ENCODE measurements around the gene XYLT1.

DNA sequence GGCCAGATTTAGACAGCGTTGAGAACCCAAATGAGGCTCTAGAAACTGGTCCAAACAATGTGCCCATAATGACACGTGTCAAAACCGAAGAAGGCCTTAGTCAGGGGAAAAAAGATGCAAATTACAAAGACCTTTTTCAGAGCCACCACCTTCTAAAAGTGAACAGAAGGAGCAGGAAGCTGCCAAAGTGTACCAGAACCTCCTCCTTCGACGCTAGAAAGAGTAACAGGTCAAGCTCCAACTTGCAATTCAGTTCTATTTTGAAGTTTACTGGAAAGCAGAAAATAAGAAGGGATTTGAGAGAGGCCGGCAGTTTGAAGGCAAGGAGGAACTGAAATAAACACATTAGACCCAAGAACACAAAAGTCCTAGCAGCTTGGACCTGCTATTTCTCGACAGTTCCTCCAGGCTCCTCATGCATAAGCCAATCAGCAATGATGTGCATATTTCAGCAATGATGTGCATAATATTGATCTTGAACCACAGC lies 61.8 kb downstream of the XYLT1 start:
- TF ChIP-seq CTCF (conservative IDR thresholded peaks at IDR 0.05; ENCODE audit: low read length): no peak
- no peak for TF ChIP-seq EZH2phosphoT487 (IDR thresholded peaks at IDR 0.05; ENCODE audit: borderline replicate concordance)

Measured in Loucy (cell line).